Cardiac muscle cell (in vitro differentiated cells and primary cell): Measurements from ENCODE around the gene CYRIA. TPM values are rescaled to one million over a fixed set of nuclear protein-coding genes. Genes with fewer than 3 reads are reported as not detected.

Source experiments
- DNase-seq, 2 donors: peaks; one replicate each; pipeline versions ENCODE4 v3.0.0 to v3.0.0-alpha.2; 2010 to 2017; ENCODE audit warnings: low read depth in 1 of 2, low spot score in 1 of 2
- H3K27ac ChIP-seq: fragments of 200-600 bp; sonication (generic); 2 replicates; pipeline ENCODE4 v1.5.1; 2016
- H3K27me3 ChIP-seq: fragments of 200-600 bp; sonication (generic); 2 replicates; pipeline ENCODE4 v1.6.0; 2016; ENCODE audit warnings: control low read depth
- H3K36me3 ChIP-seq: fragments of 200-600 bp; sonication (generic); 2 replicates; pipeline ENCODE4 v1.5.1; 2016; ENCODE audit warnings: control low read depth
- H3K4me1 ChIP-seq: fragments of 200-600 bp; sonication (generic); 2 replicates; pipeline ENCODE4 v1.8.1; 2017; ENCODE audit warnings: low read depth, mild to moderate bottlenecking, mixed run types
- H3K4me3 ChIP-seq: fragments of 200-600 bp; sonication (generic); 2 replicates; pipeline ENCODE4 v1.5.1; 2016; ENCODE audit warnings: mild to moderate bottlenecking
- H3K9me3 ChIP-seq: fragments of 200-600 bp; sonication (generic); 2 replicates; pipeline ENCODE4 v1.5.1; 2017; ENCODE audit warnings: low read depth, mild to moderate bottlenecking, control low read depth
- polyA plus RNA-seq: library from polyadenylated mRNA; unstranded; fragments of >200 nt; fragmentation: Nextera tagmentation; extraction: Ambion mirVana; gene quantifications from 2 replicates; pipeline ENCODE4 v1.2.1, GENCODE V29; 2016
- total RNA-seq: library from RNA; depleted of rRNA; stranded (reverse); fragments of >200 nt; gene quantifications from 2 replicates; pipeline ENCODE4 v1.2.3, GENCODE V29; 2016
- TF ChIP-seq, protein P1 (sequence below): IDR thresholded peaks from 2 replicates; pipeline ENCODE4 v1.5.1; 2012; ENCODE audit warnings: low read depth, mild to moderate bottlenecking, low read length

Gene CYRIA
- total and polyA plus RNA-seq, 2 experiments from 2014 or later, result 2.0 to 2.2 TPM

DNA sequence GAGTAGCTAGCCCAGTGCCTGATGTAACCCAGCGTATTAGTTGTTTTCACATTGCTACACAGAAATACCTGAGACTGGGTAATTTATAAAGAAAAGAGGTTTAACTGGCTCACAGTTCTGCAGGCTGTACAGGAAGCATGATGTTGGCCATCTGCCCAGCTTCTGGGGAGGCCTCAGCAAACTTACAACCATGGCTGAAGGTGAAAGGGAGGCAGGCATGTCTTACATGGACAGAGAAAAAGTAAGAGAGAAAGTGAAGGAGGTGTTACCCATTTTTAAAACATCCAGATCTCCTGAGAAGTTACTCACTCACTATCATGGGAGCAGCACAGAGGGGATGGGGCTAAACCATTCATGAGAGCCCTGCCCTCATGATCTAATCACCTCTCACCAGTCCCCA lies 6.1 kb upstream of the CYRIA start:
- TF ChIP-seq, protein P1, sequence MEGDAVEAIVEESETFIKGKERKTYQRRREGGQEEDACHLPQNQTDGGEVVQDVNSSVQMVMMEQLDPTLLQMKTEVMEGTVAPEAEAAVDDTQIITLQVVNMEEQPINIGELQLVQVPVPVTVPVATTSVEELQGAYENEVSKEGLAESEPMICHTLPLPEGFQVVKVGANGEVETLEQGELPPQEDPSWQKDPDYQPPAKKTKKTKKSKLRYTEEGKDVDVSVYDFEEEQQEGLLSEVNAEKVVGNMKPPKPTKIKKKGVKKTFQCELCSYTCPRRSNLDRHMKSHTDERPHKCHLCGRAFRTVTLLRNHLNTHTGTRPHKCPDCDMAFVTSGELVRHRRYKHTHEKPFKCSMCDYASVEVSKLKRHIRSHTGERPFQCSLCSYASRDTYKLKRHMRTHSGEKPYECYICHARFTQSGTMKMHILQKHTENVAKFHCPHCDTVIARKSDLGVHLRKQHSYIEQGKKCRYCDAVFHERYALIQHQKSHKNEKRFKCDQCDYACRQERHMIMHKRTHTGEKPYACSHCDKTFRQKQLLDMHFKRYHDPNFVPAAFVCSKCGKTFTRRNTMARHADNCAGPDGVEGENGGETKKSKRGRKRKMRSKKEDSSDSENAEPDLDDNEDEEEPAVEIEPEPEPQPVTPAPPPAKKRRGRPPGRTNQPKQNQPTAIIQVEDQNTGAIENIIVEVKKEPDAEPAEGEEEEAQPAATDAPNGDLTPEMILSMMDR, result no peak
- no peak overlapping the region for H3K4me3 ChIP-seq

DNA sequence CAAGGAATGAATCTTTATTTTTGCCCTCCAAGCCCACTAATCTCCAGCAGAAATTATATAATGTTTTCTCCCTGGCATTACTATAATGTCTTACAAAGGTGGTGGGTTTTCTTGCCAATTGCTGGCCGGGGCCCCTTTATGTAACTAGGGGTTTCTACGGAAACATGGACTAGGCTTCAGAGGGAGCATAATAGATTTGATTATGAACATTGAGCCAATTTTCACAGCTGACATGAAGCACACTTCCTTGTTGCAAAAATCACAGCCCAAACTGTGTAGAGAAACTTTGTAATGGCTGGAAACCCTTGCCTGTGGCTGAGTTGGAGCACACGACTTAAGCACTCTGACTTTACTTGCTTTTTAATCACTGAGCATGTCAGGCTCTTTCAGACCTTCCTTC lies 3.8 kb upstream of the CYRIA start:
- Histone ChIP-seq H3K27me3 (peaks cover 4% of the 10 kb centered on the region), H3K4me1 (peaks cover 2% of the 10 kb centered on the region), H3K4me3 (no peak overlapping the region), H3K9me3 (no peaks in the 10 kb centered on the region), H3K27ac (no peak overlapping the region), H3K36me3 (no peaks in the 10 kb centered on the region)
- no peak for DNase-seq
- TF ChIP-seq, protein P1, result no peak

More for the DNA sequence above, 6.1 kb upstream of the CYRIA start:
- no peaks in the 10 kb centered on the region for H3K9me3 ChIP-seq
- H3K27ac ChIP-seq, result no peak overlapping the region
- no peaks in the 10 kb centered on the region for H3K27me3 ChIP-seq
- peak in 1 of 2 donors; percentile 76 for DNase-seq
- H3K4me1 ChIP-seq, result no peaks in the 10 kb centered on the region
- no peaks in the 10 kb centered on the region for H3K36me3 ChIP-seq

DNA sequence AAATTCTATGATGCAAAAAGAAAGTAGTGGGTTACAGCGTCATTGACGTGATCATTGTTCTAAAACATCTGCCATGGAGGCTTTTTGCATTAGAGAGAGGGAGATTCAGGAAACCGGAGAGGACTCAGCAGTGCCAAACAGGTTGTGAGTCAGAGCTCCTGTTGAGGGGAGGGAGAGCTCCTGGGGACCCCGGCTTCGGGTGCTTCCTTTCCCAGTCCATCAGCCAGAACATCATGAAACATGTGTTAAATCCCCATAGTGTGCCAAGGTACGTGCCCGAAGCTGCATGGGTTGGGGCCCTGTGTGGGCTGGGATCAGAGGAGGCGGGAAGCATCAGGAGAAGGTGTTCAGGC lies 791 bp upstream of the CYRIA start:
- Histone ChIP-seq H3K27me3 (peaks cover 4% of the 10 kb centered on the region), H3K4me3 (no peak overlapping the region), H3K27ac (no peak overlapping the region), H3K36me3 (no peaks in the 10 kb centered on the region), H3K9me3 (no peaks in the 10 kb centered on the region), H3K4me1 (peaks cover 2% of the 10 kb centered on the region)
- TF ChIP-seq, protein P1, result no peak
- DNase-seq, result peak in 1 of 2 donors; percentile 72

DNA sequence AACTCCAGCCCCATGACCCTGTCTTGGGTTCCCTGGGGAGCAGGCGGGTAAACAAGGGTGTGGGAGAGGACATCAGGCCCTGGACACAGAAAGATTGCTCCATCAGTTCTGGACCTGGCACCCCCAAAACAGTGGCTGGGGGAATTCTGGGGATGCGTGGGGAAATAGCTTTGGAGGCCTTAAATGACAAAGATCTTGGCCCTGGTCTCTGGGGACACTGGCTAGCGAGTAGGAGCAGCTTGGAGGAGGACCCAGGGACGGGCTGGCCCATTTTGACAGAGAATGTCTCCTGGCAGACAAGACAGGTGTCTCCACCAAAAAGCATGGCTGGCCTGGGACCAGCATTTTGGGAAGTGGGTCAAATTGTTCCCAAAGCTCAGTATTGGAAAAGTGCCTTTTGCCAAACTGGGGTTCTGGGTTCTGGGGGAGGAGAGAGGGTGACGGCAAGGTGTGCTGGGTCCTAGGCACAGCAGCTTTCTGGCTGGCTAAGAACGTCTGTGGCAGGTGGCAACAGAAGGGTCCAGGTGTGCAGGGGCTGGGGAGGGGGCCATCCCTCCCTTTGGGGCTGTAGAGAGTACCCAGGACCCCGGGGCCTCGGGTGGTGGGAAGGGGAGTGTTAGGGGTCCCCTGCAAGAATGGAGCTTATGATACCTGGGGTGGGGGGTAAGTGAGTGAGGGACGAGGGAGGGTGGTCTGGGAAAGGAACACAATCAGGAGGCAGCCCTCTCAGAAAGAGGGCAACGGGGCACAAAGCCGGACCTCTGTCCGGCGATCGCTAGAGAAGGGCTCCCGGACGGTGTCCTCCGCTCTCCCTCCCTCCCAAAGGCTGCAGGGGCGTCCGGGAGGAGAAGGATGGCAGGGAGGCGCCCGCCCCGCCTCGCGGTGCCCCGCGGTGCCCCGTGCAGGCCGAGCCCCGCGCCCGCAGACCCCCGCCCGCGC lies 556 bp downstream of the CYRIA start:
- Histone ChIP-seq H3K27ac (no peak overlapping the region), H3K4me3 (peak overlapping the region; percentile 21), H3K4me1 (peaks cover 2% of the 10 kb centered on the region), H3K27me3 (peaks cover 4% of the 10 kb centered on the region), H3K9me3 (no peaks in the 10 kb centered on the region), H3K36me3 (no peaks in the 10 kb centered on the region)
- DNase-seq, result no peak
- TF ChIP-seq, protein P1, result no peak

DNA sequence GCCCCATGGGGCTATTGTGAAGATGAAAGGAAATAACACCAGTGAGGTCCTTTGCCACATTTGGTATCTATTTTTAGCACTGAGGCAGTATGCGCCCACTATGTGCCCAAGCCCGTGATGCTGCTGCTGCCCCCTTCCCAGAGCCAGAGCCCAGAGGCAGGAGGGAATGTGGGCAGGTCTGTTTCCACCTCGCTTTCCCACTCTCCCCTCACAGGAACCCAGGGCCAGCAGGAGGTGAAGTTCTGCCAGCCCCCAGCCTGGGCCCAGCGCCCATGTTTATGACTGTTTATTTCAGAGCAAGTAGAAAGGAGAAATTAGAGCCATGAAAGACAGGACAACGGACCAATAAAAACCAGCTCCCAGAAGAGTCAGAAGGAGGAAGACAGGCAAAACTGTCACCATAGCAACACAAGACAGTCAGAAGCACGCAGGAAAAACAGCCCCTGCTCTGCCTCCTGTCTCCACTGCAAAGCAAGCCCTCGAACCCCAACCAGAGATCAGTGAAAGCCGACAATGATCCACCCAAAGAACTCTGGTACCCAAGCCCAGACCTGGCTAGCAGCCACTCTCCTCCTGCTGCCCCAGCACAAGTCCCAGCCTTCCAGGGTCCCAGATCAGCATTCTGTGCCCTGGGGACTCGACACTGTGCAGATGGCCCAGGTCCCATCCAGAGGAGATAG lies 1.4 kb downstream of the CYRIA start:
- Histone ChIP-seq H3K27me3 (peaks cover 4% of the 10 kb centered on the region), H3K36me3 (no peaks in the 10 kb centered on the region), H3K27ac (no peak overlapping the region), H3K9me3 (no peaks in the 10 kb centered on the region), H3K4me1 (peaks cover 2% of the 10 kb centered on the region), H3K4me3 (no peak overlapping the region)
- TF ChIP-seq, protein P1, result no peak
- DNase-seq, result peak; percentile 27 to 79
